ENCODE data around the gene MMP15.
"Not testable (repeated sequence)": the region's sequence is repeated elsewhere in the genome, so short reads cannot be mapped to it uniquely, and the experiment has no call there.

Gene MMP15

DNA sequence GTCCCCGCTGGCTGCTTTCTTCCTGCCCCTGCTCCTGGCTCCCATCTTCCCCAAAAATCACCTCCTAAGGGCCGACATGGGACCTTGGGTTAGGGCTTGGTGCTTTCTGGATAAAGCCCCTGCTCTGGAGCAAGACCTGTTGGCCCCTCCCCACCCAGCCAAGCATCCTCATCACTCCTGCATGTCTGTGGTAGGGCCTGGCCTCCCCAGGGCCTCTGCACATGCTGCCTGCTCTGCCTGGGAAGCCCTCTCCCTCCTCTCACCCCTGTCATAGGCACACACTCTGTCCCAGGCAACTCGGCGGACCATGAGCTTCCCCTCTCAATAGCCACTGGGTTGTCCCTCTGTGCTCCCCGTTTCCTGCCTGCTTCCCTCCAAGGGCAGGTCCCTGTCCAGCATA, 68.5 kb downstream of the MMP15 start:
- no peak for DNase-seq

DNA sequence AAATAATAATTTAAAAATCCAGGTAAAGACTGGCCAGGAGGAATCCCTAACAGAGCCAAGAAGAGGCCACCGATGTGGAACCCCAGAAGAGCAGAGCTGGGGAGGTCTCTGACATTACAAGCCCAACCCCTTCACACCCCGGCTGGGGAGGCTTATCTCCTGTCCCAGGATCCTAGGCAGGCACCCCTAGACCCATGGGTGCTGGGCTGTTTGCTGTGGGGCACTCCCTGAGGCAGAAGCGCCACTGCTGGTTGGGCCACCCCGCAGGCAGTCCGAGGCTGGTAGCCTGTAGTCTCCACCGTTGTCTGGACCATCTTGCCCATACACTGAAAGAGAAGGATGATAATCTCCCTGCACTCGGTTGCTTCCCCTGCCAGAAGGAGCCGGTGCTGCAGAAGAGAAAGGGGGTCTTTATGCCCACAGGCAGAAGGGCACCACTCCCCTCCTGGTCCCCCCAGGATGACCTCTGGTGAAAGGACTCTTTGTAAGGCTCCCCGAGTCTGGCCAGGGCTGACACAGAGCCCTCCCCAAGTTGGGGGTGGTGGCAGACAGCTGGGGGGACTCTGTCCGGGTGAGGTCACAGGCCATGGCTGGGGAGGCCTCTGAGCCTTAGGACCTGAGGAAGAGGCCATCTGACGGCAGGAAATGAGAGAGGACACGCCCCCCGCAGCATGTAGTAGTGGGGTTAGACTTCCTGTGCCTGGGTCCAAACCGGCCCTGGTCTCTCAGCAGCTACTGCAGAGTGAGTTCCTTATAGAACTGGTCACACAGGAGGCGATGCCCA, 69.4 kb downstream of the MMP15 start:
- DNase-seq, result no peak

DNA sequence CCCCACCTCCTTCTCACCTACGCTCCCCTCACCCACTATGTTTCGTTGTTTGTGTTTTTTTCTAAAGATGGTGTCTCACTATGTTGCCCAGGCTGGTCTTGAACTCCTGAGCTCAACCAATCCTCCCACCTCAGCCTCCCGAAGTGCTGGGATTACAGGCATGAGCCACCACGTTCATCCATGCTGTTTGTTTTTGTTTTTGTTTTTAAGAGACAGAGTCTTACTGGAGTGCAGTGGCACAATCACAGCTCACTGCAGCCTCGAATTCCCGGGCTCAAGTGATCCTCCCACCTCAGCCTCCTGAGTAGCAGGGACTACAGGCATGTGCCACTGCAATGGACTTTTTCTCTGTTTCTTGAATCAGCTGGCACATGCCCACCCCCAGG, 70.0 kb downstream of the MMP15 start:
- DNase-seq, result not testable (repeated sequence)

- DNase-seq, result no peak
These were observed 70.7 kb downstream of the MMP15 start for GRCh38 chr16:58096249-58096648.

All from DMS79 treated with DMSO at 0.1 percent for 48 hours (cell line).